ENCODE measurements around the gene CAMTA2. TPM values are rescaled to one million over a fixed set of nuclear protein-coding genes. Genes with fewer than 3 reads are reported as not detected.

Gene CAMTA2
- total RNA-seq, 1 donor from 2014 or later, result 43.1 TPM

- no peak overlapping the region for H2AFZ ChIP-seq (ENCODE audit: low read depth, low read length)
- H3K9me3 Mint-ChIP-seq (ENCODE audit: unreplicated experiment), result peaks cover 2% of the 10 kb centered on the region
- H3K9me3 ChIP-seq (ENCODE audit: insufficient read depth, low read depth, low read length), result no peaks in the 10 kb centered on the region
- TF ChIP-seq CTCF (IDR thresholded peaks at IDR 0.05; ENCODE audit: insufficient read depth, low read depth, low read length) (no peak), EZH2 (IDR thresholded peaks at IDR 0.05; ENCODE audit: insufficient read depth, low read length) (no peak)
- H3K27ac Mint-ChIP-seq (ENCODE audit: unreplicated experiment), result no peak overlapping the region
- H3K36me3 Mint-ChIP-seq (ENCODE audit: low read depth, unreplicated experiment), result no peaks in the 10 kb centered on the region
- no peaks in the 10 kb centered on the region for H3K79me2 ChIP-seq (ENCODE audit: insufficient read depth, low read length)
- DNase-seq (ENCODE audit: low read depth) (no peak), FAIRE-seq (no peak)
- no peak overlapping the region for H3K4me3 ChIP-seq (ENCODE audit: insufficient read depth, low read depth, low read length)
- H4K20me1 ChIP-seq (ENCODE audit: insufficient read depth, low read length), result no peaks in the 10 kb centered on the region
- no peaks in the 10 kb centered on the region for H3K27me3 ChIP-seq (ENCODE audit: insufficient read depth, low read length)
- no peak overlapping the region for H3K27ac ChIP-seq (ENCODE audit: low read depth, low read length)
- H3K4me2 ChIP-seq (ENCODE audit: low read length), result no peak overlapping the region
- H3K4me1 ChIP-seq (ENCODE audit: insufficient read depth, low read length), result no peaks in the 10 kb centered on the region
- no peak overlapping the region for H3K4me3 Mint-ChIP-seq (ENCODE audit: unreplicated experiment)
- H3K27me3 Mint-ChIP-seq (ENCODE audit: low read depth, unreplicated experiment), result no peaks in the 10 kb centered on the region
- H3K9ac ChIP-seq (ENCODE audit: low read length), result no peak overlapping the region
- H3K36me3 ChIP-seq (ENCODE audit: insufficient read depth, low read length), result no peaks in the 10 kb centered on the region
- no peaks in the 10 kb centered on the region for H3K4me1 Mint-ChIP-seq (ENCODE audit: low read depth, unreplicated experiment)
Observed at GRCh38 chr17:4919511-4920047, 67.9 kb downstream of the CAMTA2 start.

Small RNAs within 50 kb of the gene (microRNA-seq; reads per million reads assigned to microRNA genes)
- gene MIR6864 (not detected), gene MIR6865 (not detected)

Other genes with a start within 250 kb of the CAMTA2 start
- 0.09 and 0.12 TPM in 2 replicates for gene ZMYND15, start 247.8 kb downstream of the CAMTA2 start, total RNA-seq
- gene CXCL16, start 247.7 kb downstream of the CAMTA2 start, total RNA-seq, result 2.2 and 3.2 TPM in 2 replicates
- gene TM4SF5, start 215.8 kb downstream of the CAMTA2 start, total RNA-seq, result not detected in 2 replicates
- 0.75 TPM in 1 of 2 replicates, not detected in the other for gene VMO1, start 201.3 kb downstream of the CAMTA2 start, total RNA-seq
- gene GLTPD2, start 198.7 kb downstream of the CAMTA2 start, total RNA-seq, result not detected in 2 replicates
- gene PSMB6, start 191.5 kb downstream of the CAMTA2 start, total RNA-seq, result 154 and 161 TPM in 2 replicates
- gene PLD2, start 180.5 kb downstream of the CAMTA2 start, total RNA-seq, result 21.4 and 29.3 TPM in 2 replicates
- gene MINK1, start 154.3 kb downstream of the CAMTA2 start, total RNA-seq, result 51.3 and 63.2 TPM in 2 replicates
- gene C17orf107, start 88.1 kb downstream of the CAMTA2 start, total RNA-seq, result 2.2 and 3.9 TPM in 2 replicates
- 0.20 and 0.43 TPM in 2 replicates for gene CHRNE, start 84.6 kb downstream of the CAMTA2 start, total RNA-seq
- gene GP1BA, start 55.4 kb downstream of the CAMTA2 start, total RNA-seq, result 0.09 TPM in 1 of 2 replicates, not detected in the other
- 36.8 and 43.0 TPM in 2 replicates for gene SLC25A11, start 47.6 kb downstream of the CAMTA2 start, total RNA-seq
- gene RNF167, start 47.4 kb downstream of the CAMTA2 start, total RNA-seq, result 88.0 and 89.7 TPM in 2 replicates
- 1,246 and 1,346 TPM in 2 replicates for gene PFN1, start 39.1 kb downstream of the CAMTA2 start, total RNA-seq
- 12.7 and 20.4 TPM in 2 replicates for gene ENO3, start 36.6 kb downstream of the CAMTA2 start, total RNA-seq
- gene SPAG7, start 19.9 kb downstream of the CAMTA2 start, total RNA-seq, result 57.2 and 60.9 TPM in 2 replicates
- gene INCA1, start 9.8 kb upstream of the CAMTA2 start, total RNA-seq, result 0.82 and 1.7 TPM in 2 replicates
- gene KIF1C, start 10.3 kb upstream of the CAMTA2 start, total RNA-seq, result 94.8 and 109 TPM in 2 replicates
- not detected in 2 replicates for gene SLC52A1, start 47.8 kb upstream of the CAMTA2 start, total RNA-seq
- gene ZFP3, start 90.8 kb upstream of the CAMTA2 start, total RNA-seq, result not detected in 2 replicates
- 7.8 and 9.4 TPM in 2 replicates for gene ZNF232, start 124.2 kb upstream of the CAMTA2 start, total RNA-seq
- gene USP6, start 128.4 kb upstream of the CAMTA2 start, total RNA-seq, result 0.86 and 1.1 TPM in 2 replicates
- 7.8 and 8.9 TPM in 2 replicates for gene ZNF594, start 204.2 kb upstream of the CAMTA2 start, total RNA-seq
- not detected in 2 replicates for gene SCIMP, start 247.2 kb upstream of the CAMTA2 start, total RNA-seq